ENCODE results near the gene KCNMB1. TPM values are rescaled to one million over a fixed set of nuclear protein-coding genes. Genes with fewer than 3 reads are reported as not detected.

KCNMB1 gene
- total and polyA plus RNA-seq, 8 donors = 0.78 to 5.0 (median 1.3) TPM

DNA sequence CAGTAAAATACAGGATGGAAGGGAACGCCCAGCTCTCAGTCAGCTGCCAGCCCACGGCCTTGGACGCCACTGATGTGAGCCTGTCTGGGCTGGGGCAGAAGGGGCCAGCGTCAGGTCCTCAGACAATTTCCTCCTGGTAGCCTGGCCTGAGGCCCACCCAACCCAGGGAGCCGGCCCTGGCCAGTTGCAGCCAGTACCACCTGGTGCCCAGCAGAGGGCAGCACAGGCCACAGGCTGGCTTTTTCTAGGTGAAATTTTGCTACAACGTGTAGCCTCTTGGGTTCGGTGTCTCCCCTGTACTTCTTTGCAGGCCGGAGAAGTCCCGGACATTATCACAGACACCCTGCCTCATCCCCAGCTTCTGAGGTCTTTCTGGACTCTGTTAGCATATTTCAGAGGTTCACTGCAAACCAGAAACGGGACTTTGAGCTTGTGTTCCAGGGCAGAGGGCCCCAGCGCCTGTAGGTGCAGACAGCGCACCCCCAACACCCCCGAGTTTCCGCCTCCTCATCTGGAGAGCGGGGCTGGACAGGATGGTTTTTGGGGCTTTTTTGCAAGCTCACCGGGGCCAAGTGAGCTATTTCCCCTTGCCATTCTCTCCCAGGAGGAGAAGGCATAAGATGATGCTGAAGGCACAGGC, 45.9 kb upstream of the KCNMB1 start:
- TF ChIP-seq, protein P1, sequence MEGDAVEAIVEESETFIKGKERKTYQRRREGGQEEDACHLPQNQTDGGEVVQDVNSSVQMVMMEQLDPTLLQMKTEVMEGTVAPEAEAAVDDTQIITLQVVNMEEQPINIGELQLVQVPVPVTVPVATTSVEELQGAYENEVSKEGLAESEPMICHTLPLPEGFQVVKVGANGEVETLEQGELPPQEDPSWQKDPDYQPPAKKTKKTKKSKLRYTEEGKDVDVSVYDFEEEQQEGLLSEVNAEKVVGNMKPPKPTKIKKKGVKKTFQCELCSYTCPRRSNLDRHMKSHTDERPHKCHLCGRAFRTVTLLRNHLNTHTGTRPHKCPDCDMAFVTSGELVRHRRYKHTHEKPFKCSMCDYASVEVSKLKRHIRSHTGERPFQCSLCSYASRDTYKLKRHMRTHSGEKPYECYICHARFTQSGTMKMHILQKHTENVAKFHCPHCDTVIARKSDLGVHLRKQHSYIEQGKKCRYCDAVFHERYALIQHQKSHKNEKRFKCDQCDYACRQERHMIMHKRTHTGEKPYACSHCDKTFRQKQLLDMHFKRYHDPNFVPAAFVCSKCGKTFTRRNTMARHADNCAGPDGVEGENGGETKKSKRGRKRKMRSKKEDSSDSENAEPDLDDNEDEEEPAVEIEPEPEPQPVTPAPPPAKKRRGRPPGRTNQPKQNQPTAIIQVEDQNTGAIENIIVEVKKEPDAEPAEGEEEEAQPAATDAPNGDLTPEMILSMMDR (IDR thresholded peaks at IDR 0.05) = peak; percentile 98 to 99
- ATAC-seq (peak; percentile 98), DNase-seq (peak; percentile 43 to 91 (median 66))
- Histone ChIP-seq H3K9me3 (peaks cover 0 to 4% of the 10 kb centered on the region in 2 donors), H3K4me3 (no peak overlapping the region), H3K4me1 (no peaks in the 10 kb centered on the region), H3K36me3 (no peaks in the 10 kb centered on the region), H3K27ac (no peak overlapping the region), H3K27me3 (no peaks in the 10 kb centered on the region)
- intact Hi-C loops (cut with DNase I) = loop anchor here (5.0 to 10.0 kb wide), 2 partner anchors 197 to 200 kb away; no protein-coding TSS in a partner anchor

DNA sequence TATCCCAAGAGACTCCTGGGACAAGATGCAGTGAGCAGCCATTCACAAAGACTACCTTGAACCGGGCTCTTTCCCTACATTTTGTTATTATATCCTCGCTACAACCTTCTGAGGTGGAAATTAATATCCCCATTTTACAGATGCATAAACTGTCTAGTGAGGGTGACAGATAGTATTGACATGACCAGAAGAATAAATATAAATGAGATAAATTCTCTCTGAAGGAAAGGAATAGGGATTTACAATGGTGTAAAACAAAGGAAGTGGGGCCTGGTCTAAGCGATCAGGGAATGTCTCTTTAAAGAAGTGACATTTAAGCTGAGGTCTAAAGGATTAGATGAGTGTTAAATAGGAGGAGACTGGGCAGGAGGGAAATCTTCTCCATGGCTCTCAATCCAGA, 43.5 kb upstream of the KCNMB1 start:
- ATAC-seq (no peak), DNase-seq (no peak)
- TF ChIP-seq, protein P1 (IDR thresholded peaks at IDR 0.05) = no peak
- intact Hi-C loops (cut with DNase I) = loop anchor here (5.0 to 10.0 kb wide), 2 partner anchors 200 to 202 kb away; no protein-coding TSS in a partner anchor
- Histone ChIP-seq H3K4me3 (no peak overlapping the region), H3K9me3 (peaks cover 0 to 4% of the 10 kb centered on the region in 2 donors), H3K27ac (no peak overlapping the region), H3K4me1 (no peaks in the 10 kb centered on the region), H3K36me3 (no peaks in the 10 kb centered on the region), H3K27me3 (no peaks in the 10 kb centered on the region)

DNA sequence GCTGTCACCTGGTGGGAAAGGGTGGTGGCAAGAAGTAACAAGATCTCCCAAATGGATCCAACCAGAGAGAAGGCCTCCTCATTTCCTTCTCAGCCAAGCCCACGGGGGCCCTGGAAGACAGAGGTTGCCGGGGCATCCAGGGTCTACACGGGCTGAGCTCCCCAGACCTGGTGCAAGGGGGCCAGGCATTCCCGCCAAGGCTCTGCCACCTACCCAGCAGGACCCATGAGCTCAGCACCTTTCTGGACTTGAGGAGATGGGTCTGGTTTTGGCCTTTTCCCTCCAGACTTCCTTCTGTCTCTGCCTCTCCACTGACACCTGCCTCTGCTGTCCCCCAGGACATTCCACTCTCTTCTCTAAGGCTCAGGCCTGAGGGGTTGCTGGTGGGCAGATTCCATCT, 42.4 kb upstream of the KCNMB1 start:
- DNase-seq = no peak
- H3K4me3 ChIP-seq = no peak overlapping the region
- TF ChIP-seq, protein P1 (IDR thresholded peaks at IDR 0.05) = no peak
- no peaks in the 10 kb centered on the region for H3K27me3 ChIP-seq
- H3K9me3 ChIP-seq = peaks cover 0 to 4% of the 10 kb centered on the region in 2 donors
- no peak overlapping the region for H3K27ac ChIP-seq
- H3K36me3 ChIP-seq = no peaks in the 10 kb centered on the region
- H3K4me1 ChIP-seq = no peaks in the 10 kb centered on the region
- no peak for ATAC-seq
- intact Hi-C loops (cut with DNase I) = loop anchor here (5.0 to 10.0 kb wide), 2 partner anchors 201 to 203 kb away; no protein-coding TSS in a partner anchor

DNA sequence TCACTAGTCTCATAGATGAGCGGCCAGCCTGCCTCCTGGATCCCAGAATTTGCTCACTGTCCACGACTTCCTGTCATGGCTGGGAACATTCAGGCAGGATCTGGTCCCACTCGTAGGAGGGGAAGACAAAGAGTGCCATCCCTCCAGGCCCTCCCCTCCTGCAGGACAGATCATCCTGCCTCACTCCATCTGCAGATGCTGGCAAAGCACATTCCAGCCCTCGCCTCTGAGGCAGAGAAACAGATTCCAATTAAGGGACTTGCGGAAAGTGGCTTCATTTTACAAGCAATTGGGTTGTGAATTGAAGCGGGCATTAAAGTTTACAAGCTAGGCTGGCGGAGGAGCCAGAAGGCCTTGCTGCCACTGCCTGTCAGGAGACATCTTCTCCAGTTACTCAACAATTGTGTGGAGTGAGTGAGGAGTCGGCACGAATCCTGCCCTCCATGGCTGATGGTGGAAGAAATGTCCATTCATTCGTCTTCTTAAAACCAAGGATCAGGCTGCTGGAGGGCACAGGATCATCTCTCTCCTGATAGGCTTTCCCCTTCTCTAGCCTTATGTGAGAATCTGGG, 41.8 kb upstream of the KCNMB1 start:
- Histone ChIP-seq H3K27ac (no peak overlapping the region), H3K9me3 (peaks cover 0 to 4% of the 10 kb centered on the region in 2 donors), H3K4me3 (no peak overlapping the region), H3K4me1 (no peaks in the 10 kb centered on the region), H3K36me3 (no peaks in the 10 kb centered on the region), H3K27me3 (no peaks in the 10 kb centered on the region)
- TF ChIP-seq, protein P1 (IDR thresholded peaks at IDR 0.05) = no peak
- DNase-seq (no peak), ATAC-seq (no peak)
- intact Hi-C loops (cut with DNase I) = loop anchor here (5.0 to 10.0 kb wide), 2 partner anchors 201 to 204 kb away; no protein-coding TSS in a partner anchor

DNA sequence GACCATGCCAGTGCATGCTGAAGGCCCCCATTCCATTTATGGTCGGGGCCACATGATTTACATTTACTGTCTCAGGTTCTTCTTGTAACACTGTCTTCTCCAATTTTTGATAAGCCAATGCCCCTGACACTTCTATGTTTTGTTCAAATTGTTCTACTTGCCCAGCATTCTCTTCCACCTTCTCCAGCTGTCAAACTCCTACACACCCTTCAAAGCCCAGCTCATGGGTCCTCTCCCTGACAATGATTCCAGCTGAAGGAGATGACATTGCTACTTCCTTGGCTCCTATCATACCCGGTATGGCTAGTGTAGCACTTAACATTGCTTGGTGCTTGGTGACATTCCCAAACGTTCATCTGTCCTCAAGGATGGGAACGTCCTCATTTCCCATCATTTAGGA, 41.1 kb upstream of the KCNMB1 start:
- intact Hi-C loops (cut with DNase I) = loop anchor here (5.0 to 10.0 kb wide), 2 partner anchors 202 to 205 kb away; no protein-coding TSS in a partner anchor
- ATAC-seq = no peak
- H3K9me3 ChIP-seq = peaks cover 0 to 4% of the 10 kb centered on the region in 2 donors

More for the DNA sequence above, 41.1 kb upstream of the KCNMB1 start:
- Histone ChIP-seq H3K27me3 (no peaks in the 10 kb centered on the region), H3K36me3 (no peaks in the 10 kb centered on the region), H3K4me3 (no peak overlapping the region), H3K4me1 (no peaks in the 10 kb centered on the region), H3K27ac (no peak overlapping the region)
- DNase-seq = no peak
- TF ChIP-seq, protein P1 (IDR thresholded peaks at IDR 0.05) = no peak

Measured in left lung (tissue), 10 donors.